Nucleus accumbens (tissue), 56 donors: ENCODE results near the gene HNRNPA1.
"Not testable (repeated sequence)": the region's sequence is repeated elsewhere in the genome, so short reads cannot be mapped to it uniquely, and the experiment has no call there.

Experiments
- DNase-seq, 56 donors: peaks; one replicate each; lab custom pipeline; 2025; lab: John Stamatoyannopoulos, UW

Gene HNRNPA1

GRCh38 chr12:54273981-54274380 is 6.5 kb upstream of the HNRNPA1 start:
- no peak for DNase-seq

- DNase-seq, result no peak
These were observed 4.2 kb upstream of the HNRNPA1 start for GRCh38 chr12:54276368-54276767.

GRCh38 chr12:54277823-54278276 is 2.7 kb upstream of the HNRNPA1 start:
- no peak for DNase-seq

GRCh38 chr12:54279227-54279631 is 1.3 kb upstream of the HNRNPA1 start:
- no peak for DNase-seq

- peak; percentile 92 to 100 (median 98) for DNase-seq
These were observed 676 bp upstream of the HNRNPA1 start, which contains the start of gene CBX5 for GRCh38 chr12:54279632-54280467. Gene CBX5, minus strand, starts transcription at chr12:54280122. Its CDS starts 22,472 bp downstream, at chr12:54257650.

- DNase-seq, result not testable (repeated sequence)
These were observed 724 bp downstream of the HNRNPA1 start for GRCh38 chr12:54281261-54281638.

GRCh38 chr12:54281694-54282093 is 1.2 kb downstream of the HNRNPA1 start:
- not testable (repeated sequence) for DNase-seq

GRCh38 chr12:54282949-54283593 is 2.5 kb downstream of the HNRNPA1 start:
- DNase-seq, result no peak

- not testable (repeated sequence) for DNase-seq
These were observed 3.7 kb downstream of the HNRNPA1 start for GRCh38 chr12:54284070-54284780.

- DNase-seq, result no peak
These were observed 4.9 kb downstream of the HNRNPA1 start for GRCh38 chr12:54285150-54286041.

- no peak for DNase-seq
These were observed 5.8 kb downstream of the HNRNPA1 start for GRCh38 chr12:54286042-54287030.

- DNase-seq, result no peak
These were observed 7.0 kb downstream of the HNRNPA1 start for GRCh38 chr12:54287261-54288157.

- no peak for DNase-seq
These were observed 11.8 kb downstream of the HNRNPA1 start for GRCh38 chr12:54292083-54292930.

- DNase-seq, result no peak
These were observed 12.4 kb downstream of the HNRNPA1 start for GRCh38 chr12:54292931-54293241.

- DNase-seq, result peak in 46 of 56 donors; percentile 11 to 86 (median 60)
These were observed 13.8 kb downstream of the HNRNPA1 start for GRCh38 chr12:54294152-54294952.

- DNase-seq, result peak in 3 of 56 donors; percentile 26 to 40 (median 34)
These were observed 14.5 kb downstream of the HNRNPA1 start for GRCh38 chr12:54294953-54295566.
